ENCODE measurements around the gene KLHL10.

KLHL10 gene

DNA sequence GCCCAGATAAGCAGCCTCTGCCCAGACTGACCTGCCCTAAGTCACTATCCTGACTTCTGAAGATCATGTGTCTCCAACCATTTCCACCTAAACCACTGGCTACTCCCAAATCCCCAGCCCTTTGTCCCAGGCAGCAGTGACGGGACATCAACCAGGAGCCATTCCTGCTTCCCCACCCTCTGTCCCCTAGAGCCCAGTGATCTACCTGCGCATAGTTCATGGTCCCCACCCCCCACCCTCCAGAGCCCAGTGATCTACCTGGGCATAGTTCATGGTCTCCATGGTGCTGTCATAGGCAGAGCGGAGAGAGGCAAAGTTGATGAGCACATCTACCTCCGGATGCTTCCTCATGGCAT lies 54.4 kb downstream of the KLHL10 start:
- DNase-seq (ENCODE audit: low read depth in 1 of 2, low spot score in 1 of 2): no peak

DNA sequence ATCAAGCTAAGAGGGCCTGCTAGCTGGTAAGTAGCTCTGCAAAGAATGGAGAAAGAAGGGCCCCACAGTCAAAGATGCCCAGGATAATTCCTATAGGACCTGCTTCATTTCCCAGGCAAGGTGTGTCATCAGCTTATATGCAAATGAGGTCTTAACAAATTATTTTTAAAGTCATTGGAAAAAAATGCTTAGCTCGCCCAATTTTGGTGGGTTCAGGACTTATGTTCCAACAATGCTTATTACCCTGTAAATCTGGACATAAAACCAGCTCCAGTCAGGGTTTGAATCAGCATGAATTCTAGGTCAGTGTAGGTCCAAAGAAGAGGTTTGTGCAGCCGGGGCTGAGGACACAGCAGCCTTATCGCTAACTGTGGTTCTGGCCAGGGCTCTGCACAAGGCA lies 55.8 kb downstream of the KLHL10 start:
- DNase-seq (ENCODE audit: low read depth in 1 of 2, low spot score in 1 of 2): no peak

DNA sequence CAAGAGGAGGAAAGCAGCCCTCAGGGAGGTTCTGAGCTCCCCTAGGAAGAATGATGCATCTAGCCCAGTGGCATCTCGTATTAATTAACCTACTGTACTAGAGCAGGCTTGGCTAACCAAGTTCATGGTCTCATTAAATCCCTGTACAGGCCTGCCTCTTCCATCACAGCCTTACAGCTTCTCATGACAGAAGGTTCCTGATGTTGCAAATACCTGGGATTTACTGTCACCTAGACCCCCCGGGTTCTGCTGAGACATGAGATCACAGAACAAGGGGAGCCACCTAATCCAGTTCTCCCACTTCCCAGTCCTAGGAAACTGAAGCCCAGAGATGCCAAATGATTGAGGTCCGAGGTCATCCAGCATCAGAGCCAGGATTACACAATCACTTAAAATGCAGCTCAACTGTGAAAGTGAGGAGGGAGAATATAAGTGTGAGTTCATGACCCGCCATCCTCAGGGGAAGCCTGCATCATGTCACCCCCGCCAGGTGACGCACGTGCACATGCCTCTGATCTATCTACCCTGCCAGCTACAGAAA lies 57.2 kb downstream of the KLHL10 start:
- no peak for DNase-seq (ENCODE audit: low read depth in 1 of 2, low spot score in 1 of 2)

DNA sequence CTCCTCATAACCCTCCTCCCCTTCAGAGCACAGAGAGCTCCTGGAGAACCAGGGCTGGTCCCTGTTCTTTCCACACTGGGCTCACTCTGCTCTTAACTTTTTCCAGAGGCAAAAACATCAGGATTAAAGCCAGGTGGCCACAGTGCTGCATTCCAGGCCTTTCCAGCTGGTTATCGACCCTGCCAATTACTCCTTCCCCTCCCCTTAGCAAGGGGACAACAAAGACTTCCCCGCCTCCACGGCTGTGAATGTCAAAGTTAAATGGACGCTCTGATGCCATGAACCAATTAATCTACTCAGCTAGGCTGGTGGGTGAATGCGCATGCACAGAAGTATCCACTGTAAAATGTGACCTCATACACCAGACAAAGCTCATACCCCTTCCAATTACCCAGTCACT lies 58.0 kb downstream of the KLHL10 start:
- no peak for DNase-seq (ENCODE audit: low read depth in 1 of 2, low spot score in 1 of 2)

DNA sequence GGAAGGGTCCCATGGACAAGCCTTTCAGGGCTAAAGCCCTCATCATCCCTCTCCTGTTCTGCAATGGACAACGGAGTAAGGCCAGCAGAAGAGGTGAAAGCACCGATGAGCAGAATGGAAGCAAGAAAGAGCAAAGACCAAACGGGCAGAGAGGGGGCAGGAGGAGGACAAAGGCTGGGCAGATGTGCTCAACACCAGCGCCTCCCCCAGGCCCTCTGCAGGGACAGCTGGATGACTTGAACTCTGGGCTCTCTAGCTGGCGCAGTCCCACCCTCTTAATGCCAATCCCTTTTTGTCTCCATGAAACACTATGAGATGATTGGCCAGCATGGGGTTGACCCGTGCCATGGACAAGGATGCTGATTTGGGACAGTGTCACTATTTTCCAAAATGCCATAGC lies 59.1 kb downstream of the KLHL10 start:
- no peak for DNase-seq (ENCODE audit: low read depth in 1 of 2, low spot score in 1 of 2)

Measured in activated CD4-positive, alpha-beta T cell treated with anti-CD3 and anti-CD28 coated beads, Interleukin-2, amount 50 U/mL, for 24 hours (primary cell).